Measurements from ENCODE around the gene ZRANB1.

DNA sequence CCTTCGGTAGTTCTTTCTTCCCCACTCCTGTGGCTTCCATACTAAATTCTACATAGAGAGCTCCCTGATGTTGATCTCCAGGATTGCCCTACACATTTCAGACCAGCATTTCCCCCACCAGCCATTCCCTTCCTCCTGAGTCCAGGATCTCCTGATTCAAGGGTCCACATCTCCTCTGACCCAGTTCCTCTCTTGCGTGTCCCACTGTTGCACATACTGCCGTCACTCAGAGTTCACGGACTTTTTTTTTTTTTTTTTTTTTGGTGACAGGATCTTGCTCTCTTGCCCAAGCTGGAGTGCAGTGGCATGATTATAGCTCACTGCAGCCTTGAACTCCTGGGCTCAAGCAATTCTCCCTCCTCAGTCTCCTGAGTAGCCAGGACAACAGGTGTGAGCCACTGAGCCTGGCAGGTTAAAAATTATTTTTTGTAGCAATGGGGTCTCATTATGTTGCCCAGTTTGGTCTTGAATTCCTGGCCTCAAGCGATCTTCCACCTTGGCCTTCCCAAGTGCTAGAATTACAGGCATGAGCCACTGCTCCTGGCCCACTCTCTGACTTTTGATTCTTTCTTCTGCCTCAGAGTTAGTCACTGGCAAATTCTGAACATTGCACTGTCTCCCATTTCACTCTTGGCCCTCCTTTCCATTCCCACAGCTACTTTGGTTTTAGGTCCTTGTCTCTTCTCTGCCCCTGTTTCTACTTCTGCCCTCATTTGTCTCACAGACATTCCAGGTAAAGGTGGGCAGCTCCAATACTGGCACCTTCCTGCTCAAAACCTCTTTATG lies 29.6 kb upstream of the ZRANB1 start:
- TF ChIP-seq, protein P1, sequence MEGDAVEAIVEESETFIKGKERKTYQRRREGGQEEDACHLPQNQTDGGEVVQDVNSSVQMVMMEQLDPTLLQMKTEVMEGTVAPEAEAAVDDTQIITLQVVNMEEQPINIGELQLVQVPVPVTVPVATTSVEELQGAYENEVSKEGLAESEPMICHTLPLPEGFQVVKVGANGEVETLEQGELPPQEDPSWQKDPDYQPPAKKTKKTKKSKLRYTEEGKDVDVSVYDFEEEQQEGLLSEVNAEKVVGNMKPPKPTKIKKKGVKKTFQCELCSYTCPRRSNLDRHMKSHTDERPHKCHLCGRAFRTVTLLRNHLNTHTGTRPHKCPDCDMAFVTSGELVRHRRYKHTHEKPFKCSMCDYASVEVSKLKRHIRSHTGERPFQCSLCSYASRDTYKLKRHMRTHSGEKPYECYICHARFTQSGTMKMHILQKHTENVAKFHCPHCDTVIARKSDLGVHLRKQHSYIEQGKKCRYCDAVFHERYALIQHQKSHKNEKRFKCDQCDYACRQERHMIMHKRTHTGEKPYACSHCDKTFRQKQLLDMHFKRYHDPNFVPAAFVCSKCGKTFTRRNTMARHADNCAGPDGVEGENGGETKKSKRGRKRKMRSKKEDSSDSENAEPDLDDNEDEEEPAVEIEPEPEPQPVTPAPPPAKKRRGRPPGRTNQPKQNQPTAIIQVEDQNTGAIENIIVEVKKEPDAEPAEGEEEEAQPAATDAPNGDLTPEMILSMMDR (IDR thresholded peaks at IDR 0.05; ENCODE audit: low read depth, low read length): no peak
- TF ChIP-seq POLR2A (IDR thresholded peaks at IDR 0.05; ENCODE audit: extremely low read depth, insufficient read length): no peak
- TF ChIP-seq, protein P2, sequence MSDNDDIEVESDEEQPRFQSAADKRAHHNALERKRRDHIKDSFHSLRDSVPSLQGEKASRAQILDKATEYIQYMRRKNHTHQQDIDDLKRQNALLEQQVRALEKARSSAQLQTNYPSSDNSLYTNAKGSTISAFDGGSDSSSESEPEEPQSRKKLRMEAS (IDR thresholded peaks at IDR 0.05; ENCODE audit: low read depth, low read length): no peak

Data from NB4 (cell line).